Activated naive CD4-positive, alpha-beta T cell treated with anti-CD3 and anti-CD28 coated beads for 36 hours (primary cell): ENCODE results near the gene TCP11. TPM values are rescaled to one million over a fixed set of nuclear protein-coding genes. Genes with fewer than 3 reads are reported as not detected.

ENCODE experiments used
- CTCF ChIA-PET: fragments of 350-600 bp; sonication (Branson Sonifier 250); formaldehyde crosslinking; loops from one replicate; lab custom pipeline; 2021; ENCODE audit warnings: antibody characterized with exemption; lab: Charles Lee
- DNase-seq: peaks from one replicate; pipeline ENCODE4 v3.0.0-alpha.2; 2020
- H3K27ac Mint-ChIP-seq: one replicate; pipeline ENCODE4 v1.8.0; 2021; ENCODE audit warnings: mild to moderate bottlenecking, mixed read lengths
- H3K27me3 Mint-ChIP-seq: one replicate; pipeline ENCODE4 v1.8.0; 2021; ENCODE audit warnings: low read depth, mixed read lengths
- H3K36me3 Mint-ChIP-seq: one replicate; pipeline ENCODE4 v1.8.0; 2021; ENCODE audit warnings: low read depth, mixed read lengths
- H3K4me1 Mint-ChIP-seq: one replicate; pipeline ENCODE4 v1.8.0; 2021; ENCODE audit warnings: low read depth, mixed read lengths
- H3K4me3 Mint-ChIP-seq: one replicate; pipeline ENCODE4 v1.8.0; 2021; ENCODE audit warnings: mild to moderate bottlenecking, moderate library complexity, mixed read lengths
- H3K9me3 Mint-ChIP-seq: one replicate; pipeline ENCODE4 v1.8.0; 2021; ENCODE audit warnings: mixed read lengths
- intact Hi-C: fragments of 100-400 bp; cut with micrococcal nuclease; formaldehyde crosslinking; loops from one replicate; pipeline ENCODE4 v1.15.1; 2023
- total RNA-seq, 2 experiments: library from RNA; stranded (reverse); gene quantifications; one replicate each; pipeline ENCODE4 v1.2.3, GENCODE V29; 2021

Gene TCP11
- total RNA-seq, 2 experiments from 2014 or later, result not detected

- Mint-ChIP-seq H3K27ac (no peak overlapping the region), H3K4me3 (no peak overlapping the region), H3K9me3 (no peaks in the 10 kb centered on the region), H3K4me1 (peaks cover 7% of the 10 kb centered on the region), H3K36me3 (no peaks in the 10 kb centered on the region), H3K27me3 (no peaks in the 10 kb centered on the region)
- CTCF ChIA-PET, result interaction anchor here (0.6 to 1.7 kb wide), 5 partner anchors 9 to 957 kb away, joined by 3 to 5 read pairs (median 3); no protein-coding TSS in a partner anchor
- no peak for DNase-seq
- intact Hi-C loops, result no loop called here
These were observed 13.8 kb upstream of the TCP11 start for GRCh38 chr6:35154947-35155346.

GRCh38 chr6:35154262-35154661 lies 13.1 kb upstream of the TCP11 start:
- H3K4me1 Mint-ChIP-seq, result peaks cover 8% of the 10 kb centered on the region
- no peak overlapping the region for H3K4me3 Mint-ChIP-seq
- no peaks in the 10 kb centered on the region for H3K36me3 Mint-ChIP-seq
- H3K27me3 Mint-ChIP-seq, result no peaks in the 10 kb centered on the region
- CTCF ChIA-PET, result interaction anchor here (0.8 to 1.7 kb wide), 3 partner anchors 8 to 110 kb away, joined by 3 to 5 read pairs (median 3); no protein-coding TSS in a partner anchor
- intact Hi-C loops, result no loop called here
- H3K27ac Mint-ChIP-seq, result no peak overlapping the region
- H3K9me3 Mint-ChIP-seq, result no peaks in the 10 kb centered on the region
- no peak for DNase-seq

GRCh38 chr6:35152067-35152707 lies 11.0 kb upstream of the TCP11 start:
- peaks cover 24% of the 10 kb centered on the region for H3K4me1 Mint-ChIP-seq
- H3K27me3 Mint-ChIP-seq, result peaks cover 2% of the 10 kb centered on the region
- H3K4me3 Mint-ChIP-seq, result no peak overlapping the region
- H3K27ac Mint-ChIP-seq, result no peak overlapping the region
- CTCF ChIA-PET, result no interaction called here
- no peak for DNase-seq
- no peaks in the 10 kb centered on the region for H3K36me3 Mint-ChIP-seq
- H3K9me3 Mint-ChIP-seq, result no peaks in the 10 kb centered on the region
- intact Hi-C loops, result no loop called here

GRCh38 chr6:35151466-35151865 lies 10.3 kb upstream of the TCP11 start:
- H3K4me3 Mint-ChIP-seq, result no peak overlapping the region
- peaks cover 24% of the 10 kb centered on the region for H3K4me1 Mint-ChIP-seq
- DNase-seq, result no peak
- H3K36me3 Mint-ChIP-seq, result no peaks in the 10 kb centered on the region
- CTCF ChIA-PET, result interaction anchor here (0.7 to 1.8 kb wide), 2 partner anchors 11 to 48 kb away, joined by 4 to 10 read pairs; no protein-coding TSS in a partner anchor
- no peaks in the 10 kb centered on the region for H3K9me3 Mint-ChIP-seq
- H3K27ac Mint-ChIP-seq, result no peak overlapping the region
- intact Hi-C loops, result no loop called here
- peaks cover 2% of the 10 kb centered on the region for H3K27me3 Mint-ChIP-seq

- Mint-ChIP-seq H3K27ac (no peak overlapping the region), H3K4me1 (peaks cover 24% of the 10 kb centered on the region), H3K27me3 (peaks cover 2% of the 10 kb centered on the region), H3K36me3 (no peaks in the 10 kb centered on the region), H3K9me3 (no peaks in the 10 kb centered on the region), H3K4me3 (no peak overlapping the region)
- CTCF ChIA-PET, result interaction anchor here (0.9 to 6.7 kb wide), 3 partner anchors 10 to 56 kb away, joined by 3 to 99 read pairs (median 10); no protein-coding TSS in a partner anchor
- intact Hi-C loops, result loop anchor here (5.0 to 10.0 kb wide), 3 partner anchors 107 to 685 kb away; partner anchors contain the start of genes PACSIN1 and ZNF76
- DNase-seq, result no peak
These were observed 8.9 kb upstream of the TCP11 start for GRCh38 chr6:35149891-35150566.

GRCh38 chr6:35148167-35148741 lies 7.1 kb upstream of the TCP11 start:
- Mint-ChIP-seq H3K27ac (peak overlapping the region; percentile 55), H3K4me3 (no peak overlapping the region), H3K9me3 (no peaks in the 10 kb centered on the region), H3K27me3 (peaks cover 2% of the 10 kb centered on the region), H3K36me3 (no peaks in the 10 kb centered on the region), H3K4me1 (peaks cover 17% of the 10 kb centered on the region)
- DNase-seq, result peak; percentile 75
- CTCF ChIA-PET, result interaction anchor here (0.6 to 6.7 kb wide), 7 partner anchors 9 to 1103 kb away, joined by 3 to 99 read pairs (median 5); no protein-coding TSS in a partner anchor
- intact Hi-C loops, result loop anchor here (5.0 to 10.0 kb wide), 3 partner anchors 109 to 683 kb away; partner anchors contain the start of genes PACSIN1 and ZNF76

GRCh38 chr6:35147486-35147885 lies 6.3 kb upstream of the TCP11 start:
- H3K4me1 Mint-ChIP-seq, result peaks cover 18% of the 10 kb centered on the region
- no peaks in the 10 kb centered on the region for H3K36me3 Mint-ChIP-seq
- DNase-seq, result no peak
- H3K4me3 Mint-ChIP-seq, result no peak overlapping the region
- no peak overlapping the region for H3K27ac Mint-ChIP-seq
- H3K27me3 Mint-ChIP-seq, result peaks cover 2% of the 10 kb centered on the region
- CTCF ChIA-PET, result interaction anchor here (0.7 to 6.7 kb wide), 6 partner anchors 8 to 408 kb away, joined by 3 to 99 read pairs (median 6); no protein-coding TSS in a partner anchor
- H3K9me3 Mint-ChIP-seq, result no peaks in the 10 kb centered on the region
- intact Hi-C loops, result loop anchor here (5.0 to 10.0 kb wide), 3 partner anchors 110 to 683 kb away; partner anchors contain the start of genes PACSIN1 and ZNF76

GRCh38 chr6:35147026-35147425 lies 5.9 kb upstream of the TCP11 start:
- Mint-ChIP-seq H3K4me1 (peaks cover 18% of the 10 kb centered on the region), H3K36me3 (no peaks in the 10 kb centered on the region), H3K27ac (no peak overlapping the region), H3K9me3 (no peaks in the 10 kb centered on the region), H3K27me3 (peaks cover 2% of the 10 kb centered on the region), H3K4me3 (no peak overlapping the region)
- CTCF ChIA-PET, result interaction anchor here (0.7 to 6.7 kb wide), 7 partner anchors 7 to 408 kb away, joined by 3 to 99 read pairs (median 5); no protein-coding TSS in a partner anchor
- intact Hi-C loops, result loop anchor here (5.0 to 10.0 kb wide), 3 partner anchors 110 to 682 kb away; partner anchors contain the start of genes PACSIN1 and ZNF76
- DNase-seq, result no peak

- H3K27me3 Mint-ChIP-seq, result peaks cover 6% of the 10 kb centered on the region
- peak; percentile 68 for DNase-seq
- H3K4me3 Mint-ChIP-seq, result no peak overlapping the region
- no peaks in the 10 kb centered on the region for H3K36me3 Mint-ChIP-seq
- CTCF ChIA-PET, result interaction anchor here (0.6 to 6.7 kb wide), 7 partner anchors 9 to 159 kb away, joined by 3 to 99 read pairs (median 3); no protein-coding TSS in a partner anchor
- H3K9me3 Mint-ChIP-seq, result no peaks in the 10 kb centered on the region
- intact Hi-C loops, result loop anchor here (1.0 to 10.0 kb wide), 5 partner anchors 59 to 682 kb away; partner anchors contain the start of genes PACSIN1 and ZNF76
- H3K4me1 Mint-ChIP-seq, result peaks cover 22% of the 10 kb centered on the region
- no peak overlapping the region for H3K27ac Mint-ChIP-seq
These were observed 5.3 kb upstream of the TCP11 start for GRCh38 chr6:35146453-35146852.

- CTCF ChIA-PET, result interaction anchor here (0.6 to 6.7 kb wide), 6 partner anchors 9 to 159 kb away, joined by 3 to 99 read pairs (median 4); no protein-coding TSS in a partner anchor
- no peak overlapping the region for H3K27ac Mint-ChIP-seq
- intact Hi-C loops, result loop anchor here (1.0 to 10.0 kb wide), 5 partner anchors 60 to 681 kb away; partner anchors contain the start of genes PACSIN1 and ZNF76
- no peak overlapping the region for H3K4me3 Mint-ChIP-seq
- no peaks in the 10 kb centered on the region for H3K36me3 Mint-ChIP-seq
- H3K9me3 Mint-ChIP-seq, result no peaks in the 10 kb centered on the region
- H3K4me1 Mint-ChIP-seq, result peaks cover 23% of the 10 kb centered on the region
- no peak for DNase-seq
- H3K27me3 Mint-ChIP-seq, result peaks cover 7% of the 10 kb centered on the region
These were observed 4.6 kb upstream of the TCP11 start for GRCh38 chr6:35145757-35146156.

- CTCF ChIA-PET, result interaction anchor here (0.6 to 1.4 kb wide), 3 partner anchors 23 to 534 kb away, joined by 3 read pairs; no protein-coding TSS in a partner anchor
- intact Hi-C loops, result loop anchor here (5.0 to 10.0 kb wide), 3 partner anchors 268 to 678 kb away; partner anchors contain the start of gene PACSIN1
These were observed 1.7 kb upstream of the TCP11 start for GRCh38 chr6:35142588-35143569.

More at GRCh38 chr6:35142588-35143569, 1.7 kb upstream of the TCP11 start:
- Mint-ChIP-seq H3K9me3 (no peaks in the 10 kb centered on the region), H3K36me3 (no peaks in the 10 kb centered on the region), H3K27me3 (peaks cover 13% of the 10 kb centered on the region), H3K27ac (no peak overlapping the region), H3K4me3 (no peak overlapping the region), H3K4me1 (peaks cover 17% of the 10 kb centered on the region)
- DNase-seq, result no peak
